ENCODE measurements around the gene ANKRD37.

DNA sequence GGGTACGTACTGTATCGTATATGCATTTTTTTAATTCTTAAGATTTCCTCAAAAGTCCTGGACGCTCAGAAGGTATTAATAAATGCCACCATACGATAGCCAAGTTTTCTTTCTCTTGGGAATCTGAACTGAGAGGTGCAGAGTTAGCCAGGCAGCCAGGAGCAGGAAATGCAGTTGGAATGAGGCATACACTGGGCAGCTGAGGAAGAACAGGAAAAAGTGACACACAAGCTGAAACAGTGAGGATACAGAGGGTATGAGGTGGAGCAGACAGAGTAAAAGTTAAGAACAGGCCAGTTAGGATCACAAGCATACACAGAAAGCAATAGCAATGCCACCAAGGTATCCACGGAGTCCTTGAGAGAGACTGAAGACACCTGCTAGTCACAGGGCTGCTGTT is 15.8 kb downstream of the ANKRD37 start:
- no peak for TF ChIP-seq EP300 (IDR thresholded peaks at IDR 0.05; ENCODE audit: borderline replicate concordance in 1 of 2, low read depth in 2 of 2, low read length in 2 of 2)
- TF ChIP-seq BRCA1 (IDR thresholded peaks at IDR 0.05; ENCODE audit: low read depth, low read length) = no peak
- no peak for TF ChIP-seq POLR2A (IDR thresholded peaks at IDR 0.05; ENCODE audit: control extremely low read depth in 1 of 2, low read depth in 2 of 2, low read length in 2 of 2)
- TF ChIP-seq ZNF274 (IDR thresholded peaks at IDR 0.05; ENCODE audit: borderline replicate concordance, extremely low read depth, low read length) = no peak
- TF ChIP-seq, protein P1, sequence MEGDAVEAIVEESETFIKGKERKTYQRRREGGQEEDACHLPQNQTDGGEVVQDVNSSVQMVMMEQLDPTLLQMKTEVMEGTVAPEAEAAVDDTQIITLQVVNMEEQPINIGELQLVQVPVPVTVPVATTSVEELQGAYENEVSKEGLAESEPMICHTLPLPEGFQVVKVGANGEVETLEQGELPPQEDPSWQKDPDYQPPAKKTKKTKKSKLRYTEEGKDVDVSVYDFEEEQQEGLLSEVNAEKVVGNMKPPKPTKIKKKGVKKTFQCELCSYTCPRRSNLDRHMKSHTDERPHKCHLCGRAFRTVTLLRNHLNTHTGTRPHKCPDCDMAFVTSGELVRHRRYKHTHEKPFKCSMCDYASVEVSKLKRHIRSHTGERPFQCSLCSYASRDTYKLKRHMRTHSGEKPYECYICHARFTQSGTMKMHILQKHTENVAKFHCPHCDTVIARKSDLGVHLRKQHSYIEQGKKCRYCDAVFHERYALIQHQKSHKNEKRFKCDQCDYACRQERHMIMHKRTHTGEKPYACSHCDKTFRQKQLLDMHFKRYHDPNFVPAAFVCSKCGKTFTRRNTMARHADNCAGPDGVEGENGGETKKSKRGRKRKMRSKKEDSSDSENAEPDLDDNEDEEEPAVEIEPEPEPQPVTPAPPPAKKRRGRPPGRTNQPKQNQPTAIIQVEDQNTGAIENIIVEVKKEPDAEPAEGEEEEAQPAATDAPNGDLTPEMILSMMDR (IDR thresholded peaks at IDR 0.05; ENCODE audit: control extremely low read depth in 1 of 3, insufficient read depth in 1 of 3, low read depth in 1 of 3, low read length in 3 of 3) = no peak
- no peak for TF ChIP-seq CHD7 (IDR thresholded peaks at IDR 0.05; ENCODE audit: insufficient replicate concordance, low read length)
- TF ChIP-seq RAD21 (IDR thresholded peaks at IDR 0.05 in 1 of 2, conservative IDR thresholded peaks at IDR 0.05 in 1 of 2; ENCODE audit: low read depth in 2 of 2, low read length in 2 of 2) = no peak
- no peak for TF ChIP-seq SUZ12 (IDR thresholded peaks at IDR 0.05; ENCODE audit: low read length)
- TF ChIP-seq BACH1 (IDR thresholded peaks at IDR 0.05; ENCODE audit: low read length) = no peak
- TF ChIP-seq KDM1A (IDR thresholded peaks at IDR 0.05; ENCODE audit: borderline replicate concordance, low read length) = no peak

All from H1 (cell line).